ENCODE results near the gene FSTL1.
A peak's percentile ranks its signal among the peaks of the same experiment; 100 is the strongest.

DNA sequence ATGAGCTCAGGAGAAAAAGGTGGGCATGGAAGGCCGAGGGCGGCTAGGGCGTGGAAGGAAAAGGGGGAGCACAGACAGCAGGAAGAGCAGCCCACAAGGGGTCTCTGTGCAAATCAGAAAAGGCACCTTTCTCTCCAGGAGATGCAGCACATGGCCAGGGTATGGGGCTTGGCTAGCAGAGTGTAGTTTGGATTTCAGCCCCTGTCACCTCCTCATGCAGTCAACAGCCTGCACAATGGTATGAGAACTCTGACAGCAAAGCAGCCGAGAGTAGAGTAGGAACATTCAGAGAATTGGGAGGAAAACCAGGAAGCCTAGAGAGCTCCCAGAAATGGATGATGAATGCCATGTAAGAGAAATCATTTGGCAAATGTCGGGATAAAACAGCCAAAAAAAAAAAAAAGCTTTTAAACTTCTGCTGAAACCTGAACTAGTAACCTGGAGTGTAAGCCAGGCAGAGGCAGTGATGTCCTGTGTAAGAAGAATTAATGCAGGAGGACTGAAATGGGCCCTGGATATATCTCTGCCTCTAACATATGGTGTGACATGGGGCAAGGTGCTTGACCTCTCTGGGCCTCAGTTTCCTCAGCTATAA, 25.7 kb downstream of the FSTL1 start:
- TF ChIP-seq, protein P1, sequence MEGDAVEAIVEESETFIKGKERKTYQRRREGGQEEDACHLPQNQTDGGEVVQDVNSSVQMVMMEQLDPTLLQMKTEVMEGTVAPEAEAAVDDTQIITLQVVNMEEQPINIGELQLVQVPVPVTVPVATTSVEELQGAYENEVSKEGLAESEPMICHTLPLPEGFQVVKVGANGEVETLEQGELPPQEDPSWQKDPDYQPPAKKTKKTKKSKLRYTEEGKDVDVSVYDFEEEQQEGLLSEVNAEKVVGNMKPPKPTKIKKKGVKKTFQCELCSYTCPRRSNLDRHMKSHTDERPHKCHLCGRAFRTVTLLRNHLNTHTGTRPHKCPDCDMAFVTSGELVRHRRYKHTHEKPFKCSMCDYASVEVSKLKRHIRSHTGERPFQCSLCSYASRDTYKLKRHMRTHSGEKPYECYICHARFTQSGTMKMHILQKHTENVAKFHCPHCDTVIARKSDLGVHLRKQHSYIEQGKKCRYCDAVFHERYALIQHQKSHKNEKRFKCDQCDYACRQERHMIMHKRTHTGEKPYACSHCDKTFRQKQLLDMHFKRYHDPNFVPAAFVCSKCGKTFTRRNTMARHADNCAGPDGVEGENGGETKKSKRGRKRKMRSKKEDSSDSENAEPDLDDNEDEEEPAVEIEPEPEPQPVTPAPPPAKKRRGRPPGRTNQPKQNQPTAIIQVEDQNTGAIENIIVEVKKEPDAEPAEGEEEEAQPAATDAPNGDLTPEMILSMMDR (conservative IDR thresholded peaks at IDR 0.05; ENCODE audit: low read depth in 2 of 2) = peak in 1 of 2 experiments; percentile 16; a peak in 1 of 4 replicates
- no peak for TF ChIP-seq POLR2AphosphoS5 (IDR thresholded peaks at IDR 0.05; ENCODE audit: low read depth)
- TF ChIP-seq, protein P2, sequence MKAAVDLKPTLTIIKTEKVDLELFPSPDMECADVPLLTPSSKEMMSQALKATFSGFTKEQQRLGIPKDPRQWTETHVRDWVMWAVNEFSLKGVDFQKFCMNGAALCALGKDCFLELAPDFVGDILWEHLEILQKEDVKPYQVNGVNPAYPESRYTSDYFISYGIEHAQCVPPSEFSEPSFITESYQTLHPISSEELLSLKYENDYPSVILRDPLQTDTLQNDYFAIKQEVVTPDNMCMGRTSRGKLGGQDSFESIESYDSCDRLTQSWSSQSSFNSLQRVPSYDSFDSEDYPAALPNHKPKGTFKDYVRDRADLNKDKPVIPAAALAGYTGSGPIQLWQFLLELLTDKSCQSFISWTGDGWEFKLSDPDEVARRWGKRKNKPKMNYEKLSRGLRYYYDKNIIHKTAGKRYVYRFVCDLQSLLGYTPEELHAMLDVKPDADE (IDR thresholded peaks at IDR 0.05) = no peak
- TF ChIP-seq EZH2phosphoT487 (IDR thresholded peaks at IDR 0.05; ENCODE audit: unreplicated experiment) = no peak
- TF ChIP-seq, protein P3, sequence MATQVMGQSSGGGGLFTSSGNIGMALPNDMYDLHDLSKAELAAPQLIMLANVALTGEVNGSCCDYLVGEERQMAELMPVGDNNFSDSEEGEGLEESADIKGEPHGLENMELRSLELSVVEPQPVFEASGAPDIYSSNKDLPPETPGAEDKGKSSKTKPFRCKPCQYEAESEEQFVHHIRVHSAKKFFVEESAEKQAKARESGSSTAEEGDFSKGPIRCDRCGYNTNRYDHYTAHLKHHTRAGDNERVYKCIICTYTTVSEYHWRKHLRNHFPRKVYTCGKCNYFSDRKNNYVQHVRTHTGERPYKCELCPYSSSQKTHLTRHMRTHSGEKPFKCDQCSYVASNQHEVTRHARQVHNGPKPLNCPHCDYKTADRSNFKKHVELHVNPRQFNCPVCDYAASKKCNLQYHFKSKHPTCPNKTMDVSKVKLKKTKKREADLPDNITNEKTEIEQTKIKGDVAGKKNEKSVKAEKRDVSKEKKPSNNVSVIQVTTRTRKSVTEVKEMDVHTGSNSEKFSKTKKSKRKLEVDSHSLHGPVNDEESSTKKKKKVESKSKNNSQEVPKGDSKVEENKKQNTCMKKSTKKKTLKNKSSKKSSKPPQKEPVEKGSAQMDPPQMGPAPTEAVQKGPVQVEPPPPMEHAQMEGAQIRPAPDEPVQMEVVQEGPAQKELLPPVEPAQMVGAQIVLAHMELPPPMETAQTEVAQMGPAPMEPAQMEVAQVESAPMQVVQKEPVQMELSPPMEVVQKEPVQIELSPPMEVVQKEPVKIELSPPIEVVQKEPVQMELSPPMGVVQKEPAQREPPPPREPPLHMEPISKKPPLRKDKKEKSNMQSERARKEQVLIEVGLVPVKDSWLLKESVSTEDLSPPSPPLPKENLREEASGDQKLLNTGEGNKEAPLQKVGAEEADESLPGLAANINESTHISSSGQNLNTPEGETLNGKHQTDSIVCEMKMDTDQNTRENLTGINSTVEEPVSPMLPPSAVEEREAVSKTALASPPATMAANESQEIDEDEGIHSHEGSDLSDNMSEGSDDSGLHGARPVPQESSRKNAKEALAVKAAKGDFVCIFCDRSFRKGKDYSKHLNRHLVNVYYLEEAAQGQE (IDR thresholded peaks at IDR 0.05; ENCODE audit: unreplicated experiment) = no peak
- no peak for TF ChIP-seq EZH2 (IDR thresholded peaks at IDR 0.05; ENCODE audit: low read depth, unreplicated experiment)
- no peak for TF ChIP-seq JUNB (IDR thresholded peaks at IDR 0.05; ENCODE audit: unreplicated experiment)
- TF ChIP-seq CREB1 (CRISPR knock-in tag; IDR thresholded peaks at IDR 0.05; ENCODE audit: low read depth) = no peak
- no peak for TF ChIP-seq NANOG (IDR thresholded peaks at IDR 0.05; ENCODE audit: borderline replicate concordance)
- no peak for TF ChIP-seq STAT1 (IDR thresholded peaks at IDR 0.05; ENCODE audit: unreplicated experiment)
- TF ChIP-seq, protein P4, sequence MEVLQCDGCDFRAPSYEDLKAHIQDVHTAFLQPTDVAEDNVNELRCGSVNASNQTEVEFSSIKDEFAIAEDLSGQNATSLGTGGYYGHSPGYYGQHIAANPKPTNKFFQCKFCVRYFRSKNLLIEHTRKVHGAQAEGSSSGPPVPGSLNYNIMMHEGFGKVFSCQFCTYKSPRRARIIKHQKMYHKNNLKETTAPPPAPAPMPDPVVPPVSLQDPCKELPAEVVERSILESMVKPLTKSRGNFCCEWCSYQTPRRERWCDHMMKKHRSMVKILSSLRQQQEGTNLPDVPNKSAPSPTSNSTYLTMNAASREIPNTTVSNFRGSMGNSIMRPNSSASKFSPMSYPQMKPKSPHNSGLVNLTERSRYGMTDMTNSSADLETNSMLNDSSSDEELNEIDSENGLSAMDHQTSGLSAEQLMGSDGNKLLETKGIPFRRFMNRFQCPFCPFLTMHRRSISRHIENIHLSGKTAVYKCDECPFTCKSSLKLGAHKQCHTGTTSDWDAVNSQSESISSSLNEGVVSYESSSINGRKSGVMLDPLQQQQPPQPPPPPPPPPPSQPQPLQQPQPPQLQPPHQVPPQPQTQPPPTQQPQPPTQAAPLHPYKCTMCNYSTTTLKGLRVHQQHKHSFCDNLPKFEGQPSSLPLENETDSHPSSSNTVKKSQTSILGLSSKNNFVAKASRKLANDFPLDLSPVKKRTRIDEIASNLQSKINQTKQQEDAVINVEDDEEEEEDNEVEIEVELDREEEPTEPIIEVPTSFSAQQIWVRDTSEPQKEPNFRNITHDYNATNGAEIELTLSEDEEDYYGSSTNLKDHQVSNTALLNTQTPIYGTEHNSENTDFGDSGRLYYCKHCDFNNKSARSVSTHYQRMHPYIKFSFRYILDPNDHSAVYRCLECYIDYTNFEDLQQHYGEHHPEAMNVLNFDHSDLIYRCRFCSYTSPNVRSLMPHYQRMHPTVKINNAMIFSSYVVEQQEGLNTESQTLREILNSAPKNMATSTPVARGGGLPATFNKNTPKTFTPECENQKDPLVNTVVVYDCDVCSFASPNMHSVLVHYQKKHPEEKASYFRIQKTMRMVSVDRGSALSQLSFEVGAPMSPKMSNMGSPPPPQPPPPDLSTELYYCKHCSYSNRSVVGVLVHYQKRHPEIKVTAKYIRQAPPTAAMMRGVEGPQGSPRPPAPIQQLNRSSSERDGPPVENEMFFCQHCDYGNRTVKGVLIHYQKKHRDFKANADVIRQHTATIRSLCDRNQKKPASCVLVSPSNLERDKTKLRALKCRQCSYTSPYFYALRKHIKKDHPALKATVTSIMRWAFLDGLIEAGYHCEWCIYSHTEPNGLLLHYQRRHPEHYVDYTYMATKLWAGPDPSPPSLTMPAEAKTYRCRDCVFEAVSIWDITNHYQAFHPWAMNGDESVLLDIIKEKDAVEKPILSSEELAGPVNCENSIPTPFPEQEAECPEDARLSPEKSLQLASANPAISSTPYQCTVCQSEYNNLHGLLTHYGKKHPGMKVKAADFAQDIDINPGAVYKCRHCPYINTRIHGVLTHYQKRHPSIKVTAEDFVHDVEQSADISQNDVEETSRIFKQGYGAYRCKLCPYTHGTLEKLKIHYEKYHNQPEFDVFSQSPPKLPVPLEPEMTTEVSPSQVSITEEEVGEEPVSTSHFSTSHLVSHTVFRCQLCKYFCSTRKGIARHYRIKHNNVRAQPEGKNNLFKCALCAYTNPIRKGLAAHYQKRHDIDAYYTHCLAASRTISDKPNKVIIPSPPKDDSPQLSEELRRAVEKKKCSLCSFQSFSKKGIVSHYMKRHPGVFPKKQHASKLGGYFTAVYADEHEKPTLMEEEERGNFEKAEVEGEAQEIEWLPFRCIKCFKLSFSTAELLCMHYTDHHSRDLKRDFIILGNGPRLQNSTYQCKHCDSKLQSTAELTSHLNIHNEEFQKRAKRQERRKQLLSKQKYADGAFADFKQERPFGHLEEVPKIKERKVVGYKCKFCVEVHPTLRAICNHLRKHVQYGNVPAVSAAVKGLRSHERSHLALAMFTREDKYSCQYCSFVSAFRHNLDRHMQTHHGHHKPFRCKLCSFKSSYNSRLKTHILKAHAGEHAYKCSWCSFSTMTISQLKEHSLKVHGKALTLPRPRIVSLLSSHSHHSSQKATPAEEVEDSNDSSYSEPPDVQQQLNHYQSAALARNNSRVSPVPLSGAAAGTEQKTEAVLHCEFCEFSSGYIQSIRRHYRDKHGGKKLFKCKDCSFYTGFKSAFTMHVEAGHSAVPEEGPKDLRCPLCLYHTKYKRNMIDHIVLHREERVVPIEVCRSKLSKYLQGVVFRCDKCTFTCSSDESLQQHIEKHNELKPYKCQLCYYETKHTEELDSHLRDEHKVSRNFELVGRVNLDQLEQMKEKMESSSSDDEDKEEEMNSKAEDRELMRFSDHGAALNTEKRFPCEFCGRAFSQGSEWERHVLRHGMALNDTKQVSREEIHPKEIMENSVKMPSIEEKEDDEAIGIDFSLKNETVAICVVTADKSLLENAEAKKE (CRISPR knock-in tag; IDR thresholded peaks at IDR 0.05) = no peak

All from GM23338 (cell line).